Gastroesophageal sphincter (tissue), 3 donors: ENCODE measurements around the gene XYLT1.

Source experiments
- POLR2AphosphoS5 ChIP-seq: sonication (generic); formaldehyde crosslinking; IDR thresholded peaks from one replicate; pipeline ENCODE4 v1.6.1; 2017; ENCODE audit warnings: antibody characterized with exemption
- TF ChIP-seq, protein P1 (sequence below), 4 experiments: fragments of 200-600 bp in 2 of 4; fragments of 450-650 bp in 2 of 4; sonication (generic) in 1 of 4; IDR thresholded peaks; one replicate each; pipeline ENCODE4 v1.5.1; 2017 to 2019; ENCODE audit warnings: antibody characterized with exemption in 4 of 4, mild to moderate bottlenecking in 2 of 4, moderate library complexity in 2 of 4

DNA sequence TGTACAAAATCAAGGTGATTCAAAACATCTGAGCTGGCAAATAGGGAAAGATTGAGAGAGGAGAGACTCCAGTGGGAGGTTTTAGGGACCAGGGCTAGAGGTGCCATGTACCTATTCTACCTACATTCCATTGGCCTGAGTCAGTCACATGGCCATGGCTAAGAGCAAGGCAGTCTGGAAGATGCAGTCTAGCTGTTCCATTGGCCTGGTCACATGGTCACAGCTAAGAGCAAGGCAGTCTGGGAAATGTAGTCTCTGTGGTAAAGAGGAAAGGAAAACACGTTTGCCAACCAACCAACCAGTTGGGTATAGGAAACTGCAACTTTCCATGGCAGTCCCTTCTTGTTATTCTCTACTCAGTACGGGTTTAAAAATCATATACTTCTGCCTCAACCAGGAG is 369.1 kb downstream of the XYLT1 start:
- TF ChIP-seq POLR2AphosphoS5 = no peak
- TF ChIP-seq, protein P1, sequence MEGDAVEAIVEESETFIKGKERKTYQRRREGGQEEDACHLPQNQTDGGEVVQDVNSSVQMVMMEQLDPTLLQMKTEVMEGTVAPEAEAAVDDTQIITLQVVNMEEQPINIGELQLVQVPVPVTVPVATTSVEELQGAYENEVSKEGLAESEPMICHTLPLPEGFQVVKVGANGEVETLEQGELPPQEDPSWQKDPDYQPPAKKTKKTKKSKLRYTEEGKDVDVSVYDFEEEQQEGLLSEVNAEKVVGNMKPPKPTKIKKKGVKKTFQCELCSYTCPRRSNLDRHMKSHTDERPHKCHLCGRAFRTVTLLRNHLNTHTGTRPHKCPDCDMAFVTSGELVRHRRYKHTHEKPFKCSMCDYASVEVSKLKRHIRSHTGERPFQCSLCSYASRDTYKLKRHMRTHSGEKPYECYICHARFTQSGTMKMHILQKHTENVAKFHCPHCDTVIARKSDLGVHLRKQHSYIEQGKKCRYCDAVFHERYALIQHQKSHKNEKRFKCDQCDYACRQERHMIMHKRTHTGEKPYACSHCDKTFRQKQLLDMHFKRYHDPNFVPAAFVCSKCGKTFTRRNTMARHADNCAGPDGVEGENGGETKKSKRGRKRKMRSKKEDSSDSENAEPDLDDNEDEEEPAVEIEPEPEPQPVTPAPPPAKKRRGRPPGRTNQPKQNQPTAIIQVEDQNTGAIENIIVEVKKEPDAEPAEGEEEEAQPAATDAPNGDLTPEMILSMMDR (IDR thresholded peaks at IDR 0.05) = no peak
